ENCODE measurements around the gene PCDH15.

PCDH15 gene

GRCh38 chr10:54094321-54094720 lies 706.7 kb downstream of the PCDH15 start:
- Histone ChIP-seq H3K4me3 (ENCODE audit: low read depth, low read length) (no peak overlapping the region), H3K79me2 (ENCODE audit: control insufficient read depth, insufficient read depth, low read length, unreplicated experiment) (no peaks in the 10 kb centered on the region), H3K36me3 (ENCODE audit: insufficient read depth, low read length) (no peaks in the 10 kb centered on the region), H3K27me3 (ENCODE audit: insufficient read depth, low read length) (no peaks in the 10 kb centered on the region), H3K4me1 (ENCODE audit: control insufficient read depth, insufficient read depth, low read length, unreplicated experiment) (no peaks in the 10 kb centered on the region), H3K27ac (ENCODE audit: low read depth, low read length) (no peak overlapping the region), H2AFZ (ENCODE audit: low read length, unreplicated experiment) (no peak overlapping the region)

DNA sequence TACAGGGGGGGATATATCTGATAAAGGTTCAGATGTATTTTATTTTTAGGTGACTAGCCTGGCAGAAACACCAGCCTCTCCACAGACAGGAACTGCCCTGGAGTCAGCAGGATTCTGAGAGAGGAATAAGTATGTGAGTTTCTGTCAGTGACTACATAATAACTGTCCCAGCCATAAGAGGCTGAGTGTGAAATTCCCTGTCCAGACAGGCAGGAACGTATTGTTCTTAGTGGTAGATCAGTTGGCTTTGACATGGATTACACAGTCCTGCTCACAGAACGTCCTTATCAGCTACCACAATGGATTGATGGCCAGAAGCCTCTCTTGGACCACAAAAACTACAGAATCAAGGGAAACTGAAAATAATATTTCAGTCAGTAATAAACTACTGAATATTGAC lies 709.8 kb downstream of the PCDH15 start:
- Histone ChIP-seq H3K36me3 (ENCODE audit: insufficient read depth, low read length) (no peaks in the 10 kb centered on the region), H3K4me3 (ENCODE audit: low read depth, low read length) (no peak overlapping the region), H3K4me1 (ENCODE audit: control insufficient read depth, insufficient read depth, low read length, unreplicated experiment) (no peaks in the 10 kb centered on the region), H3K27me3 (ENCODE audit: insufficient read depth, low read length) (no peaks in the 10 kb centered on the region), H2AFZ (ENCODE audit: low read length, unreplicated experiment) (no peak overlapping the region), H3K27ac (ENCODE audit: low read depth, low read length) (no peak overlapping the region), H3K79me2 (ENCODE audit: control insufficient read depth, insufficient read depth, low read length, unreplicated experiment) (no peaks in the 10 kb centered on the region)

DNA sequence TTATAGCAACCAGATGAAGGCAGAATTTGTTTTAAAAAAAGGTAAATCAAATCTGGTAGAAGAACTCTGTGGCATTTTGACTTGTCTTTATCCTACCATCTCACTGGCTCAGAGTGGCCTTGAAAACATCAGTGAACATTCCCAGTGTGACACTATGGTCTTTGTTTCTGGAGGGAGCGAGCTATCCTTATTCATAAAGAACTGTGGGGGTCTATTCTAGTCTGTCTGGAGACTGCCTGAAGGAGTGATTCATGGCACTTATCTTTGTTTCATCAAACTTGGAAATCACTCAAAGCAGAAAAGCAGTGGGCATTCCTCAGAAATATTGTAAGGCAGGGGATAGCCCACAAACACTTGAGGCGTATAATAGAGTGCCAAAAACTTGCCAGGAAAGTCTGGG lies 719.1 kb downstream of the PCDH15 start:
- H3K4me3 ChIP-seq (ENCODE audit: low read depth, low read length) = no peak overlapping the region
- H3K27me3 ChIP-seq (ENCODE audit: insufficient read depth, low read length) = no peaks in the 10 kb centered on the region
- H3K27ac ChIP-seq (ENCODE audit: low read depth, low read length) = no peak overlapping the region
- H3K79me2 ChIP-seq (ENCODE audit: control insufficient read depth, insufficient read depth, low read length, unreplicated experiment) = no peaks in the 10 kb centered on the region
- H3K4me1 ChIP-seq (ENCODE audit: control insufficient read depth, insufficient read depth, low read length, unreplicated experiment) = no peaks in the 10 kb centered on the region
- H3K36me3 ChIP-seq (ENCODE audit: insufficient read depth, low read length) = no peaks in the 10 kb centered on the region
- H2AFZ ChIP-seq (ENCODE audit: low read length, unreplicated experiment) = no peak overlapping the region

GRCh38 chr10:54067361-54067760 lies 733.7 kb downstream of the PCDH15 start:
- H3K79me2 ChIP-seq (ENCODE audit: control insufficient read depth, insufficient read depth, low read length, unreplicated experiment) = no peaks in the 10 kb centered on the region
- no peak overlapping the region for H3K4me3 ChIP-seq (ENCODE audit: low read depth, low read length)

GRCh38 chr10:54066646-54067045 lies 734.4 kb downstream of the PCDH15 start:
- Histone ChIP-seq H3K4me3 (ENCODE audit: low read depth, low read length) (no peak overlapping the region), H3K27me3 (ENCODE audit: insufficient read depth, low read length) (no peaks in the 10 kb centered on the region), H2AFZ (ENCODE audit: low read length, unreplicated experiment) (no peak overlapping the region), H3K79me2 (ENCODE audit: control insufficient read depth, insufficient read depth, low read length, unreplicated experiment) (no peaks in the 10 kb centered on the region), H3K36me3 (ENCODE audit: insufficient read depth, low read length) (no peaks in the 10 kb centered on the region), H3K27ac (ENCODE audit: low read depth, low read length) (no peak overlapping the region), H3K4me1 (ENCODE audit: control insufficient read depth, insufficient read depth, low read length, unreplicated experiment) (no peaks in the 10 kb centered on the region)

More at GRCh38 chr10:54067361-54067760, 733.7 kb downstream of the PCDH15 start:
- H3K4me1 ChIP-seq (ENCODE audit: control insufficient read depth, insufficient read depth, low read length, unreplicated experiment) = no peaks in the 10 kb centered on the region
- no peak overlapping the region for H2AFZ ChIP-seq (ENCODE audit: low read length, unreplicated experiment)
- H3K27ac ChIP-seq (ENCODE audit: low read depth, low read length) = no peak overlapping the region
- no peaks in the 10 kb centered on the region for H3K27me3 ChIP-seq (ENCODE audit: insufficient read depth, low read length)
- no peaks in the 10 kb centered on the region for H3K36me3 ChIP-seq (ENCODE audit: insufficient read depth, low read length)

- no peaks in the 10 kb centered on the region for H3K4me1 ChIP-seq (ENCODE audit: control insufficient read depth, insufficient read depth, low read length, unreplicated experiment)
- H3K27me3 ChIP-seq (ENCODE audit: insufficient read depth, low read length) = no peaks in the 10 kb centered on the region
- no peak overlapping the region for H3K4me3 ChIP-seq (ENCODE audit: low read depth, low read length)
- no peaks in the 10 kb centered on the region for H3K79me2 ChIP-seq (ENCODE audit: control insufficient read depth, insufficient read depth, low read length, unreplicated experiment)
- H3K27ac ChIP-seq (ENCODE audit: low read depth, low read length) = no peak overlapping the region
- no peaks in the 10 kb centered on the region for H3K36me3 ChIP-seq (ENCODE audit: insufficient read depth, low read length)
- no peak overlapping the region for H2AFZ ChIP-seq (ENCODE audit: low read length, unreplicated experiment)
Observed at GRCh38 chr10:54065106-54065505, 735.9 kb downstream of the PCDH15 start.

DNA sequence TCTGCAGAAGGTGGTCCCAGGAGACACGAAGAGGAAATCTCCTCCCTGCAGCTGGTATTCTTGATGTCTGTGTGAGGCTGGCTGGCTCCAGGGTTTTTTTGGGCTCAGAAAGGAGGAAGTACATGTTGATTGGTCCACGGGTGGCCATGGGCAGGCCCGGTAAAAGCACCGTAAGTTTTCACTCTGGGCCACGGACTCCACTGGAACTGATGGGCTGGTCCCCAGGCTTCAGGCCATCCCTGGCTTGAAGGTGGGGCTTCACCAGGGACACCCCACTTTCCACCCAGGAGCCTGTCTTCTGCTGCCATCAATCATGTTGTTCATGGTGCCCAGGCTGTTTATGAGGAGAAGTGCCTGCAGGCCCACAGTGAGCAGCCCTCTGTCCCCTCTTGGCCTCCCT lies 736.8 kb downstream of the PCDH15 start:
- Histone ChIP-seq H2AFZ (ENCODE audit: low read length, unreplicated experiment) (no peak overlapping the region), H3K36me3 (ENCODE audit: insufficient read depth, low read length) (no peaks in the 10 kb centered on the region), H3K4me1 (ENCODE audit: control insufficient read depth, insufficient read depth, low read length, unreplicated experiment) (no peaks in the 10 kb centered on the region), H3K4me3 (ENCODE audit: low read depth, low read length) (no peak overlapping the region), H3K27ac (ENCODE audit: low read depth, low read length) (no peak overlapping the region), H3K79me2 (ENCODE audit: control insufficient read depth, insufficient read depth, low read length, unreplicated experiment) (no peaks in the 10 kb centered on the region), H3K27me3 (ENCODE audit: insufficient read depth, low read length) (no peaks in the 10 kb centered on the region)

DNA sequence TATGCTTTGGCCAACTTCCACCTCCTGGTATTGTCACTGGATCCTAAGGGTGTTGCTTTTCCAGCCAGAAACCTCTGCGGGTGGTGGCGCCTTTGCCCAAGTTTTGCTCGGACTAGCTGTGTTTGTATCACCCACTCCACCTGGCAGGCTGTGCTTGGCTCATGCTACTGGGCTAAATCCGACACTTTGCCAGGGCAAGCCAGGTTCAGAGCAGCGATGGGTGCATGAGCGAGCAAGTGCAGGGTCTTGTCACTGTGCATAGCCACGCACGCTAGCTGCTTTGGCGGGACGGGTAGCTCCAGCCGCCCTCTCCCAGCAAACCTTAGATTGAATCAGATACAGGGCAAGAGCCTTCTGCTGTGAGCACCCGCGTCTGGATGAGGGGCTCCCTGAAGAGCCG lies 737.5 kb downstream of the PCDH15 start:
- Histone ChIP-seq H3K79me2 (ENCODE audit: control insufficient read depth, insufficient read depth, low read length, unreplicated experiment) (no peaks in the 10 kb centered on the region), H3K36me3 (ENCODE audit: insufficient read depth, low read length) (no peaks in the 10 kb centered on the region), H3K27ac (ENCODE audit: low read depth, low read length) (no peak overlapping the region), H3K27me3 (ENCODE audit: insufficient read depth, low read length) (no peaks in the 10 kb centered on the region), H2AFZ (ENCODE audit: low read length, unreplicated experiment) (no peak overlapping the region), H3K4me1 (ENCODE audit: control insufficient read depth, insufficient read depth, low read length, unreplicated experiment) (no peaks in the 10 kb centered on the region), H3K4me3 (ENCODE audit: low read depth, low read length) (no peak overlapping the region)

DNA sequence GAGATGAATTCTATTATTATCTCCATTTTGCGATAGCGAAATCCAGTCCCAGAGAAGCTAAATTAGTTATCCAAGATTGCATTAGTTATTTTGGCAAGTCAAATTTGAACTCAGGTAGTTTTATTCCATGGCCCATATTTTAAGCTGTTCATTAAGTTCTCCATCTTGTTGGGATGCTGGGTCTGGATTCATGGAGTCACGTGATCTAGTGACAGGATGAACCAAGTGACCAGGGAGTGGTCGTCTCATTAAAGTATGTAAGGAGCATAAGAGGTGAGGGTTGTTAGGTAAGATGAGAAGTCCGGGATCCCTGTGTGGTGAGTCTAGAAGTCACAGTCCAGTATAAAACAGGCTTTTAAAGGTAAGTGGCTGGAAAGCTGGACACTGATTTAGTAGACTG lies 740.5 kb downstream of the PCDH15 start:
- H3K27ac ChIP-seq (ENCODE audit: low read depth, low read length) = no peak overlapping the region
- no peaks in the 10 kb centered on the region for H3K36me3 ChIP-seq (ENCODE audit: insufficient read depth, low read length)
- H3K27me3 ChIP-seq (ENCODE audit: insufficient read depth, low read length) = no peaks in the 10 kb centered on the region
- no peak overlapping the region for H2AFZ ChIP-seq (ENCODE audit: low read length, unreplicated experiment)
- H3K79me2 ChIP-seq (ENCODE audit: control insufficient read depth, insufficient read depth, low read length, unreplicated experiment) = no peaks in the 10 kb centered on the region
- H3K4me3 ChIP-seq (ENCODE audit: low read depth, low read length) = no peak overlapping the region
- no peaks in the 10 kb centered on the region for H3K4me1 ChIP-seq (ENCODE audit: control insufficient read depth, insufficient read depth, low read length, unreplicated experiment)

- Histone ChIP-seq H3K79me2 (ENCODE audit: control insufficient read depth, insufficient read depth, low read length, unreplicated experiment) (no peaks in the 10 kb centered on the region), H3K27ac (ENCODE audit: low read depth, low read length) (no peak overlapping the region), H2AFZ (ENCODE audit: low read length, unreplicated experiment) (no peak overlapping the region), H3K36me3 (ENCODE audit: insufficient read depth, low read length) (no peaks in the 10 kb centered on the region), H3K4me3 (ENCODE audit: low read depth, low read length) (no peak overlapping the region), H3K4me1 (ENCODE audit: control insufficient read depth, insufficient read depth, low read length, unreplicated experiment) (no peaks in the 10 kb centered on the region), H3K27me3 (ENCODE audit: insufficient read depth, low read length) (no peaks in the 10 kb centered on the region)
Observed at GRCh38 chr10:54057357-54057756, 743.7 kb downstream of the PCDH15 start.

DNA sequence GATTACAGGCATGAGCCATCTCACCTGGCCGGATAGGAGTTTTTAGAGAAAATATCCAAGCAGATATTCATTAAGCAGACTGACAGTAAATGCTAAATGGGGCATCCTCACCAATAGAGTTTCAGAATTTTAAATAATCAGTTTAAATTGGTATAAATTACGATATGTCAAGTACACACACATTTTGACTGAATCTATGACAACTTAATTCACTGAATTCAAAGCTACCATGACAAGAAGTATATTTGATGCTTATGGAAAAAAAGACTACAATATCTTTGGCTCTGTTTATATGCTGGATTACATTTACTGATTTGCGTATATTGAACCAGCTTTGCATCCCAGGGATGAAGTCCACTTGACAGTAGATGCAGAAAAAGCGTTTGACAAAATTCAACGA lies 774.7 kb downstream of the PCDH15 start:
- H3K4me1 ChIP-seq (ENCODE audit: control insufficient read depth, insufficient read depth, low read length, unreplicated experiment) = no peaks in the 10 kb centered on the region
- no peaks in the 10 kb centered on the region for H3K79me2 ChIP-seq (ENCODE audit: control insufficient read depth, insufficient read depth, low read length, unreplicated experiment)
- H2AFZ ChIP-seq (ENCODE audit: low read length, unreplicated experiment) = no peak overlapping the region
- no peaks in the 10 kb centered on the region for H3K27me3 ChIP-seq (ENCODE audit: insufficient read depth, low read length)
- H3K4me3 ChIP-seq (ENCODE audit: low read depth, low read length) = no peak overlapping the region
- no peaks in the 10 kb centered on the region for H3K36me3 ChIP-seq (ENCODE audit: insufficient read depth, low read length)
- no peak overlapping the region for H3K27ac ChIP-seq (ENCODE audit: low read depth, low read length)

GRCh38 chr10:54011117-54011516 lies 789.9 kb downstream of the PCDH15 start:
- Histone ChIP-seq H3K4me1 (ENCODE audit: control insufficient read depth, insufficient read depth, low read length, unreplicated experiment) (no peaks in the 10 kb centered on the region), H3K79me2 (ENCODE audit: control insufficient read depth, insufficient read depth, low read length, unreplicated experiment) (no peaks in the 10 kb centered on the region)

More at GRCh38 chr10:54011117-54011516, 789.9 kb downstream of the PCDH15 start:
- Histone ChIP-seq H3K27ac (ENCODE audit: low read depth, low read length) (no peak overlapping the region), H3K36me3 (ENCODE audit: insufficient read depth, low read length) (no peaks in the 10 kb centered on the region), H2AFZ (ENCODE audit: low read length, unreplicated experiment) (no peak overlapping the region), H3K4me3 (ENCODE audit: low read depth, low read length) (no peak overlapping the region), H3K27me3 (ENCODE audit: insufficient read depth, low read length) (no peaks in the 10 kb centered on the region)

Measured in ACC112 (cell line).